Lower lobe of right lung (tissue), 2 donors: ENCODE data around the gene WFDC1. TPM values are rescaled to one million over a fixed set of nuclear protein-coding genes. Genes with fewer than 3 reads are reported as not detected.

Experiments used
- ATAC-seq, 2 donors: fragments of 200-7000 bp; cut with Tn5 transposase; one replicate each; pipeline ENCODE4 v1.9.1; 2020 to 2022; ENCODE audit warnings: mild to moderate bottlenecking in 2 of 2, moderate library complexity in 2 of 2
- DNase-seq: peaks from one replicate; pipeline ENCODE4 v3.0.0-alpha.2; 2020
- H3K27ac ChIP-seq: fragments of 200-600 bp; one replicate; pipeline ENCODE4 v1.8.0; 2022
- H3K27me3 ChIP-seq: fragments of 200-600 bp; one replicate; pipeline ENCODE4 v1.8.0; 2022; ENCODE audit warnings: low read depth
- H3K36me3 ChIP-seq: fragments of 200-600 bp; one replicate; pipeline ENCODE4 v1.8.0; 2022; ENCODE audit warnings: mild to moderate bottlenecking
- H3K4me1 ChIP-seq: fragments of 200-600 bp; one replicate; pipeline ENCODE4 v1.8.0; 2022
- H3K4me3 ChIP-seq: fragments of 200-600 bp; one replicate; pipeline ENCODE4 v1.8.0; 2022; ENCODE audit warnings: mild to moderate bottlenecking
- H3K9me3 ChIP-seq: fragments of 200-600 bp; one replicate; pipeline ENCODE4 v1.8.0; 2022
- CTCF ChIP-seq: fragments of 200-600 bp; IDR thresholded peaks from one replicate; pipeline ENCODE4 v1.8.0; 2022; ENCODE audit warnings: antibody characterized with exemption, mild to moderate bottlenecking
- intact Hi-C: fragments of 100-400 bp; cut with DNase I; formaldehyde crosslinking; loops from one replicate; pipeline ENCODE4 v1.11.0; 2022
- total RNA-seq: library from RNA; stranded (reverse); fragmentation: NEBNext Ultra II Directional; extraction: Animal tissue kit (Norgen Biotek cat#: 25700); gene quantifications from one replicate; pipeline ENCODE4 v1.2.1, GENCODE V29; 2021
- donor health status: DM: no; HTN: yes; CAD: no; lungs with severe emphysema.

Gene WFDC1
- total RNA-seq, 1 donor from 2014 or later: 18.0 TPM

- H3K27ac ChIP-seq: no peak overlapping the region
- peaks cover 3% of the 10 kb centered on the region for H3K27me3 ChIP-seq
- ATAC-seq (no peak), DNase-seq (no peak)
- H3K4me1 ChIP-seq: no peaks in the 10 kb centered on the region
- no peak for TF ChIP-seq CTCF
- H3K4me3 ChIP-seq: no peak overlapping the region
- H3K36me3 ChIP-seq: no peaks in the 10 kb centered on the region
- H3K9me3 ChIP-seq: no peaks in the 10 kb centered on the region
- intact Hi-C loops: no loop called here
Observed at GRCh38 chr16:84267380-84267779, 27.3 kb upstream of the WFDC1 start.

- no peaks in the 10 kb centered on the region for H3K4me1 ChIP-seq
- H3K27ac ChIP-seq: no peak overlapping the region
- H3K36me3 ChIP-seq: no peaks in the 10 kb centered on the region
- ATAC-seq (no peak), DNase-seq (no peak)
- TF ChIP-seq CTCF: no peak
- intact Hi-C loops: no loop called here
- H3K4me3 ChIP-seq: no peak overlapping the region
- H3K9me3 ChIP-seq: no peaks in the 10 kb centered on the region
- peaks cover 3% of the 10 kb centered on the region for H3K27me3 ChIP-seq
Observed at GRCh38 chr16:84268291-84269040, 26.2 kb upstream of the WFDC1 start.

- no peak for ATAC-seq
- H3K4me1 ChIP-seq: no peaks in the 10 kb centered on the region
- H3K27ac ChIP-seq: no peak overlapping the region
- intact Hi-C loops: no loop called here
- no peaks in the 10 kb centered on the region for H3K9me3 ChIP-seq
- no peaks in the 10 kb centered on the region for H3K36me3 ChIP-seq
- no peak for TF ChIP-seq CTCF
- H3K27me3 ChIP-seq: peaks cover 3% of the 10 kb centered on the region
- DNase-seq: no peak
- no peak overlapping the region for H3K4me3 ChIP-seq
Observed at GRCh38 chr16:84270071-84270470, 24.6 kb upstream of the WFDC1 start.

- DNase-seq: no peak
- H3K4me1 ChIP-seq: no peaks in the 10 kb centered on the region
- intact Hi-C loops: no loop called here
- peaks cover 3% of the 10 kb centered on the region for H3K27me3 ChIP-seq
- ATAC-seq: no peak
- no peaks in the 10 kb centered on the region for H3K36me3 ChIP-seq
- no peaks in the 10 kb centered on the region for H3K9me3 ChIP-seq
- no peak overlapping the region for H3K4me3 ChIP-seq
- no peak for TF ChIP-seq CTCF
- no peak overlapping the region for H3K27ac ChIP-seq
Observed at GRCh38 chr16:84270531-84270930, 24.1 kb upstream of the WFDC1 start.

GRCh38 chr16:84271037-84271436, 23.6 kb upstream of the WFDC1 start:
- Histone ChIP-seq H3K4me3 (no peak overlapping the region), H3K4me1 (no peaks in the 10 kb centered on the region), H3K36me3 (no peaks in the 10 kb centered on the region), H3K27me3 (peaks cover 3% of the 10 kb centered on the region), H3K27ac (no peak overlapping the region), H3K9me3 (no peaks in the 10 kb centered on the region)
- DNase-seq: no peak
- TF ChIP-seq CTCF: no peak
- no peak for ATAC-seq
- intact Hi-C loops: no loop called here
